ENCODE measurements around the gene LYL1.
A peak's percentile ranks its signal among the peaks of the same experiment; 100 is the strongest.

- TF ChIP-seq CTCF (IDR thresholded peaks at IDR 0.05) (no peak), EZH2 (IDR thresholded peaks at IDR 0.05) (peak; percentile 90)
These were observed 5.6 kb downstream of the LYL1 start for GRCh38 chr19:13097033-13097462.
